ENCODE data around the gene SCNM1.
"Not testable (repeated sequence)": the region's sequence is repeated elsewhere in the genome, so short reads cannot be mapped to it uniquely, and the experiment has no call there.

The SCNM1 gene

GRCh38 chr1:151194894-151195594 is 29.1 kb downstream of the SCNM1 start:
- not testable (repeated sequence) for DNase-seq

- peak; percentile 67 for DNase-seq
Observed at GRCh38 chr1:151196292-151196800, 30.4 kb downstream of the SCNM1 start.

GRCh38 chr1:151197863-151198253 is 31.9 kb downstream of the SCNM1 start:
- DNase-seq, result no peak

GRCh38 chr1:151198254-151199127 is 32.5 kb downstream of the SCNM1 start, which contains the start of gene PIP5K1A:
Gene PIP5K1A, plus strand, starts transcription at chr1:151198552. Its CDS starts 445 bp downstream, at chr1:151198997.
- peak; percentile 94 for DNase-seq

DNA sequence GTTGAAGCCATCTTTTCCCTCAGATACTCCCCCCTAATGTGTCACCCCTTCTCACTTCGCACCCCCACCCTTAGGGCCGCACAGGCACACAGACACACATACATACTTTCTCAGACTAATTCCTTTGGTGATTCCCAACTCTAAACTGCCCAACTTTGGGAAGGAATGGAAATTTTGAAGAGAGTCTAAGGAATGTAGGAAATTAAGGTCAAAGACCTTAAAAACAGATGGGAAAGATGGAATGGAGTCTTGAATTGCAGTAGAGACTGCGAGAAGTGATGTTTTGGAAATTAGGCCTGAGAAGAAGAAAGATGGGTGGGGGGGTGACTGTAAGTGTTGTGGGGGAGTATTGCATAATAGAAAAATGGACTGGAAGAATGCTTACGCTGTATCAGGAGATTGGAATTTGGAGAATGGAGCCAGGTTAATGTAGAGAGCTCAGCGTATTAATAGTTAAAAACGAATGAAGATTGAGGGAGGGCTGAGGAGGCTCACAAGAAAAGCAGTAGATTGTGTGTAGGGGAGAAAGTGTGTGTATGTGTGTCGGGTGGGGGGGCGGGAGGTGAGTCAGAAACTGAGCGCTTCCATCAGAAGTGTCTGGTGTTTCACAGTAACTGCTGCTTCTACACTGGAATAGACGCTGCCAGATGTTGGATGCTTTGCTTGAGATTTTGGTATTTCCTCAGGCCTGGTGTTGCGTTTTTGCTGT is 34.1 kb downstream of the SCNM1 start:
- no peak for DNase-seq

- not testable (repeated sequence) for DNase-seq
Observed at GRCh38 chr1:151205381-151205965, 39.5 kb downstream of the SCNM1 start.

DNA sequence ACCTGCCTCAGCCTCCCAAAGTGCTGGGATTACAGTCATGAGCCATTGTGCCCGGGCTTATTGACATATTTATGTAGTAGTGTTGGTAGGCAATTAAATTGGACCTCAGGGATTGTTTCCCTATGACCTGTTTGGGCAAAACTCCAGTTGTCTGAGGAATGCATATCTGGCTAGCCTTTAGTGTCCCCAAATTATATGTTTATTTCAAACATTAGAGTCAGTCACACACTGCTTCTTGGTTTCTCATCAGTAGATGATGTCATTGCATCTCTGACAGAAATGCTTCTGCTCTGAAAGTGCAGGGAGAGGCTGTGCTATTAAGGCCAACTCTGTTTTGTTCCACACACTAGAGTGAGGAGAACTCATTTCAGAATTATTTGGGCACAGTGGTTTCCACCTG is 44.9 kb downstream of the SCNM1 start:
- no peak for DNase-seq

- no peak for DNase-seq
Observed at GRCh38 chr1:151211972-151212705, 46.2 kb downstream of the SCNM1 start.

- no peak for DNase-seq
Observed at GRCh38 chr1:151213560-151213959, 47.6 kb downstream of the SCNM1 start.
